ENCODE results near the gene TEX13C. TPM values are rescaled to one million over a fixed set of nuclear protein-coding genes. Genes with fewer than 3 reads are reported as not detected.

TEX13C gene
- total RNA-seq, 4 donors from 2014 or later: 0.22 TPM; not detected in 3

DNA sequence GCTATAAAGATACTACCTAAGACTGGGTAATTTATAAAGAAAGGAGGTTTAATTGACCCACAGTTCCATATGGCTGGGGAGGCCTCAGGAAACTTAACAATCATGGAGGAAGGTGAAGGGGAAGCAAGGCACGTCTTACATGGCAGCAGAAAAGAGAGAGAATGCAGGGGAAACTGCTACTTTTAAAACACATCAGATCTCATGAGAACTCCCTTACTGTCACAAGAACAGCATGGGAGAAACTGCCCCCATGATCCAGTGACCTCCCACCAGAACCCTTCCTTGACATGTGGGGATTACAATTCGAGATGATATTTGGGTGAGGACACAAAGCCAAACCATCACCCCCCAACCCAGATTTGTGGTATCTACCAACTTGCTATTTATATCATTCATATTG, 13.9 kb downstream of the TEX13C start:
- TF ChIP-seq, protein P1, sequence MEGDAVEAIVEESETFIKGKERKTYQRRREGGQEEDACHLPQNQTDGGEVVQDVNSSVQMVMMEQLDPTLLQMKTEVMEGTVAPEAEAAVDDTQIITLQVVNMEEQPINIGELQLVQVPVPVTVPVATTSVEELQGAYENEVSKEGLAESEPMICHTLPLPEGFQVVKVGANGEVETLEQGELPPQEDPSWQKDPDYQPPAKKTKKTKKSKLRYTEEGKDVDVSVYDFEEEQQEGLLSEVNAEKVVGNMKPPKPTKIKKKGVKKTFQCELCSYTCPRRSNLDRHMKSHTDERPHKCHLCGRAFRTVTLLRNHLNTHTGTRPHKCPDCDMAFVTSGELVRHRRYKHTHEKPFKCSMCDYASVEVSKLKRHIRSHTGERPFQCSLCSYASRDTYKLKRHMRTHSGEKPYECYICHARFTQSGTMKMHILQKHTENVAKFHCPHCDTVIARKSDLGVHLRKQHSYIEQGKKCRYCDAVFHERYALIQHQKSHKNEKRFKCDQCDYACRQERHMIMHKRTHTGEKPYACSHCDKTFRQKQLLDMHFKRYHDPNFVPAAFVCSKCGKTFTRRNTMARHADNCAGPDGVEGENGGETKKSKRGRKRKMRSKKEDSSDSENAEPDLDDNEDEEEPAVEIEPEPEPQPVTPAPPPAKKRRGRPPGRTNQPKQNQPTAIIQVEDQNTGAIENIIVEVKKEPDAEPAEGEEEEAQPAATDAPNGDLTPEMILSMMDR (IDR thresholded peaks at IDR 0.05; ENCODE audit: low read depth): no peak

DNA sequence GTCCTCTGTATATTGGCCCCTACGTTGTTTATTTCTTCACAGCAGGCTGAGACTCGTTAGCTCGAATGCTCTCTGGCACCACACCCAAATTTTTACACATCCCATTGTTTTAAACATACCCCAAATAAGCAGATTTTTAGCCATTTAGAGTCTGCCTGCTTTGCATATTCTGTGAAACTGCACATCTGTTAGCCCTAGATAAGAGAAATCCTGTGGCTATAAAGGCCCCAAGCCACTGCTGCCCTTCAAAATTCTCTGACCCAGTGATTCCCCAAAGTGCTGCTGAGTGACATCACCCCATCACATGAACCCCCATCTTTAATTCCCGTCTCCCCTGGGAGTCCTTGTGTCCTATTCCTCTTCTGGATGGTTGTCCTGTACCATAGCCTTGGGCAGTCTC, 20.8 kb downstream of the TEX13C start:
- TF ChIP-seq, protein P1 (IDR thresholded peaks at IDR 0.05; ENCODE audit: low read depth): no peak

DNA sequence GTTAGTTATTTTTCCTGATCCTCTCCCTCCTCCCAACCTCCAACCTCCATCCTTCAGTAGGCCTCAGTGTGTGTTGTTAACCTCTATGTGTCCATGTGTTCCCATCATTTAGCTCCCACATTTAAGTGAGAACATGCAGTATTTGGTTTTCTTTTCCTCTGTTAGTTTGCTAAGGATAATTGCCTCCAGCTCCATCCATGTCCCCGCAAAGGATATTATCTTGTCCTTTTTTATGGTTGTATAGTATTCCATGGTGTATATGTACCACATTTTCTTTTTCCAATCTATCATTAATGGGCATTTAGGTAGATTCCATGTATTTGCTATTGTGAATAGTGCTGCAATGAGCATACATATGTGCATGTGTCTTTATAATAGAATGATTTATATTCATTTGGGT, 54.5 kb downstream of the TEX13C start:
- TF ChIP-seq, protein P1 (IDR thresholded peaks at IDR 0.05; ENCODE audit: low read depth): no peak

Data from subcutaneous adipose tissue (tissue), 4 donors.